Esophagus (tissue), 2 donors: ENCODE measurements around the gene SYAP1. TPM values are rescaled to one million over a fixed set of nuclear protein-coding genes. Genes with fewer than 3 reads are reported as not detected.

Experiments
- H3K27ac ChIP-seq, 2 donors: one replicate each; pipeline ENCODE4 v1.5.1; 2013; ENCODE audit warnings: low read depth in 2 of 2, mild to moderate bottlenecking in 2 of 2, inconsistent platforms in 1 of 2, low read length in 1 of 2, moderate library complexity in 1 of 2
- H3K27me3 ChIP-seq, 2 donors: one replicate each; pipeline ENCODE4 v1.6.1; 2013; ENCODE audit warnings: low read length in 2 of 2, control low read depth in 1 of 2, mild to moderate bottlenecking in 1 of 2; ENCODE audit not compliant: insufficient read depth in 2 of 2, control insufficient read depth in 1 of 2
- H3K36me3 ChIP-seq, 2 donors: one replicate each; pipeline ENCODE4 v1.6.1; 2013; ENCODE audit warnings: low read length in 1 of 2; ENCODE audit not compliant: control insufficient read depth in 2 of 2, insufficient read depth in 2 of 2
- H3K4me1 ChIP-seq, 2 donors: one replicate each; pipeline ENCODE4 v1.6.1; 2013; ENCODE audit warnings: low read length in 1 of 2; ENCODE audit not compliant: control insufficient read depth in 2 of 2, insufficient read depth in 2 of 2
- H3K4me3 ChIP-seq, 2 donors: one replicate each; pipeline ENCODE4 v1.5.1; 2013; ENCODE audit warnings: low read length in 2 of 2, mild to moderate bottlenecking in 2 of 2, low read depth in 1 of 2, moderate library complexity in 1 of 2
- H3K9me3 ChIP-seq, 2 donors: one replicate each; pipeline ENCODE4 v1.6.1; 2013; ENCODE audit warnings: mild to moderate bottlenecking in 2 of 2, low read depth in 1 of 2, low read length in 1 of 2, moderate library complexity in 1 of 2; ENCODE audit not compliant: control insufficient read depth in 2 of 2, insufficient read depth in 1 of 2
- WGBS, 2 donors: extraction: QIAGEN DNeasy Blood & Tissue Kit; methylation state at CpG; one replicate each; pipeline ENCODE4 v1.1.7; 2013; 5-methylcytosine and 5-hydroxymethylcytosine counted together
- polyA plus RNA-seq, 2 donors: library from polyadenylated mRNA; stranded (reverse); fragments of 200-250 nt; gene quantifications; one replicate each; pipeline ENCODE4 v1.2.3, GENCODE V29; 2013
- donor health status: healthy with polysubstance abuse.
- donor health status: Bipolar disorder and iron deficiency.

SYAP1 gene
- polyA plus RNA-seq, 2 donors, result 11.0 to 15.3 TPM

DNA sequence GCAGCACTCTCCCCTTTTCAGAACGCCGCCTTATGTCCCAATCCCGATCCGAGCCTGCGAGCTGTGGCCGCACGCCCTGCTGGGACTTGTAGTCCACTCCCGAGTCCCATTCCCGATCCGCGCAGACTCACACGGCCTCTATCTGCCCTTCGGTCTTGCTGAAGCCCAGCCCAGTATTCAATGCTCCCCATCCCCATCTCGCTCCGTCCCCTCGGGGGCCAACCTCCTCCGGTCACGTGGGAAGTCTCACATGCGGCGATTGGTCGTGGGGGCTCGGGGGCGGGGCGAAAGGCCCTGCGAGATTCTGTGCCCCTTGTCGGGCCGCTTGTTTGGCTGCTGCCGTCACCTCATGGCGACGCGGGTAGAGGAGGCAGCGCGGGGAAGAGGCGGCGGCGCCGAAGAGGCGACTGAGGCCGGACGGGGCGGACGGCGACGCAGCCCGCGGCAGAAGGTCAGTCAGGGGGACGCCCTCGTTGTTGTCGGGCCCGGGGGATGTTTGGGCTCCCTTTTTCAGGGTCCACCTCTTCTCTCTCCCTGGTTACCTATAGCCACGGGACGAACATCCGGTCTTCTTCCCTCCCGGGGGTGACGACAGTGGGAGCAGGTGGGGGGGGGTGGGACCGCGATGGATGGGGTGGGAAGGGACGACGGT lies 66.9 kb downstream of the SYAP1 start, which contains the start of gene TXLNG:
TXLNG (plus strand) TSS at position 328 of the 652 bp plus-strand sequence; CDS start at position 350, 22 bp downstream.
- Histone ChIP-seq H3K27ac (peak within 1 kb of the TSS; percentile 85 to 91), H3K27me3 (no peaks in the 10 kb centered on the region), H3K4me3 (peak within 1 kb of the TSS; percentile 78 to 85), H3K9me3 (no peaks in the 10 kb centered on the region), H3K4me1 (no peaks in the 10 kb centered on the region), H3K36me3 (peaks cover 0 to 2% of the 10 kb centered on the region in 2 donors)
- WGBS, 2 donors, result 1% methylated on average over 54 to 56 of the region's 59 CpGs

DNA sequence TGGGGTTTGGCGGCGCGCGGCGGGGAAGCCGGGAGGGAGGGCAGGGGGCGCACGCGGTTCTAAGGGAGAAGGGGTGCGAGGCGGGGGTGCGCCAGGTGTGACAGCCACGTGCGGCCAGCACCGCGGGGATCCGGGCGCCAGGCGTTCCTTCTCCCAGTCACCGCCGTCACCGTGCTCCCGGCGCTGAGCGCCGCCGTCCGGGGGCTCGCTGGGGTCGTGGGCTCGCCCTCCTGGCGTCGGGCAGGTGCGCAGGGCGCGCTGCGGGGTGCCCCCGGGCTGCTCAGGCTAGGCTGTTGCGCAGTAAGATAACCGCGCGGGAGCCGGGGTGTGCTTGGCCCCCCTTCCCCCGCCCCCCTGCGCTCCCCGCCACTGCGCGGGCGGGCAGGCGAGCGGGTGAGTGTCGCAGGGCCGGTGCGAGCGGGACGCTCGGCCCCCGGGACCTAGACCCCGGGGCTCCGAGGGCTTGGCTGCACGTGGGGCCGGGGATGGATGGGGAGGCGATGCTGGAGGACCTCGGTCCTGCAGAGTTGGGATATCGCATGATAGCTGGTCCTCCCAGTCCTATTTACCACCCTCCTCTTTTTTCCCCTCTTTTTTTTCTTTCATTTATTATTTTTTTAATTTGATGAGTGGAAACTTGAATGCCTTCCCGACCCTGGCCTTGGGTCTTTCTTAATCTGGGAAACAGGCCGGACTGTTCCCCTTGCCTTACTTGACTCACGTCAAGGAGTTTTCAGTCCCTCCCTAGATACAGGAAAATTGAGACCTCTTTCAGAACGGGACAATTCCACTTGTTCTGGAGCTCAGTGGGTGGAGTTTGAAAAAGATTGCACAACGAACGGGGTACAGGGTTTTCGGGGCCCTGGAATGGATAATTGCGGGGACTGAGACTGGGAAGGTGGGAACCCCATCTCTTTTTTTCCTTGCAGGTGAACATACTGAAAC lies 67.7 kb downstream of the SYAP1 start:
- Histone ChIP-seq H3K4me1 (no peaks in the 10 kb centered on the region), H3K27me3 (no peaks in the 10 kb centered on the region), H3K4me3 (peak overlapping the region; percentile 78 to 85), H3K36me3 (peaks cover 0 to 2% of the 10 kb centered on the region in 2 donors), H3K9me3 (no peaks in the 10 kb centered on the region), H3K27ac (peak overlapping the region; percentile 85 to 91)
- WGBS, 2 donors, result 1 to 6% methylated on average over 34 to 73 of the region's 73 CpGs

DNA sequence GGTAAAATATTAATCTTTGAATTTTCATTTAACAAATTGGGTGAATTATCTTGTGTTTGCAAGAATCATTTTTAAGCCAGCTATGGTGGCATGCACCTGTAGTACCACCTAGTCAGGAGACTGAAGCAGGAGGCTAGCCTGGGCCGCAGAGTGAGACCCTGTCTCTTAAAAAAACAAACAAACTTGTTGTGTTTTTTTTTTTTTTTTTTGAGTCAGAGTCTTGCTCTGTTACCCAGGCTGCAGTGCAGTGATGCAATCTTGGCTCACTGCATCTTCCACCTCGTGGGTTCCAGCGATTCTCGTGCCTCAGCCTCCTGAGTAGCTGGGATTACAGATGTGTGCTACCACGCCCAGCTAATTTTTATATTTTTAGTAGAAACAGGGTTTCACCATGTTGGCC lies 69.1 kb downstream of the SYAP1 start:
- Histone ChIP-seq H3K9me3 (no peaks in the 10 kb centered on the region), H3K27me3 (no peaks in the 10 kb centered on the region), H3K4me3 (no peak overlapping the region), H3K4me1 (no peaks in the 10 kb centered on the region), H3K27ac (no peak overlapping the region), H3K36me3 (peaks cover 0 to 2% of the 10 kb centered on the region in 2 donors)
- 49 to 71% methylated on average over 5 of the region's 5 CpGs for WGBS, 2 donors

DNA sequence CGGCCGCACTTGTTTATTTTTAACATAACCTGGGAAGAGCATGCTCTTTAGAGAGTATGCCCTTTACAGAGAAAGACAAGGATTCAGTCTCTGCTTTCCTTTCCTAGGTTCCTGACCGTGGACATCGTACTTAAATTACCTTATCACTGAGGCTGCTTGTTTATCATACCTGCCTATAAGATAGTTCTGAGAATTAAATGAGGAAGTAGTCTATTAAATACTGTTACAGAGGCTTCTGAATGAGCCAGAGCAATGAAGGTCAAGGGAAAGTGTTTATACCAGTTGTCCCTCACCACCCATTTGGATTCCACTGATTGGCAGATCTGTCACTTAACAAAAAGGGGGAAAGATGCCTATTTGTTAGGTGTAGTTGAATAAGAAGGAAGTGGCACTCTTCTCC lies 76.9 kb downstream of the SYAP1 start:
- Histone ChIP-seq H3K4me1 (no peaks in the 10 kb centered on the region), H3K36me3 (no peaks in the 10 kb centered on the region), H3K27ac (no peak overlapping the region), H3K9me3 (no peaks in the 10 kb centered on the region), H3K27me3 (no peaks in the 10 kb centered on the region), H3K4me3 (no peak overlapping the region)
- WGBS, 2 donors, result 92 to 94% methylated on average over 4 of the region's 4 CpGs

DNA sequence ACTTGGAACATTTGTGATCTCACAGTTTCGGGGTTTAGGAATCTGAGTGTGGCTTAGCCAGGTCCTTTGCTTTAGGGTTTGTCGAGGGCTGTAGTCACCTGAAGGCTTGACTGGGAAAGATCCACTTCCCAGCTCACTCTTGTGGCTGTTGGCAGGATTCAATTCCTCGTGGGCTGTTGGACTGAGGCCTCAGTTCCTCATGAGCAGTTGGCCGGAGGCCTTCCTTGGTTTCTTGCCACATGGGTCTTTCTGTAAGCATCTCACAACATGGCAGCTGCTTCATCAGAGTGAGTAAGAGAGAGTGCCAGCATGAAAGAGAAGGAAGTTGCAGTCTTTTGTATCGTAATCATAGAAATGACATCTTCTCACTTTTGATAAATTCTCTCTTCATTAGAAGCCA lies 77.9 kb downstream of the SYAP1 start:
- no peaks in the 10 kb centered on the region for H3K27me3 ChIP-seq
- no peak overlapping the region for H3K27ac ChIP-seq
- no peaks in the 10 kb centered on the region for H3K36me3 ChIP-seq
- H3K4me3 ChIP-seq, result no peak overlapping the region
- no peaks in the 10 kb centered on the region for H3K4me1 ChIP-seq
- WGBS, 2 donors, result 65 to 83% methylated on average over 5 of the region's 5 CpGs
- no peaks in the 10 kb centered on the region for H3K9me3 ChIP-seq

DNA sequence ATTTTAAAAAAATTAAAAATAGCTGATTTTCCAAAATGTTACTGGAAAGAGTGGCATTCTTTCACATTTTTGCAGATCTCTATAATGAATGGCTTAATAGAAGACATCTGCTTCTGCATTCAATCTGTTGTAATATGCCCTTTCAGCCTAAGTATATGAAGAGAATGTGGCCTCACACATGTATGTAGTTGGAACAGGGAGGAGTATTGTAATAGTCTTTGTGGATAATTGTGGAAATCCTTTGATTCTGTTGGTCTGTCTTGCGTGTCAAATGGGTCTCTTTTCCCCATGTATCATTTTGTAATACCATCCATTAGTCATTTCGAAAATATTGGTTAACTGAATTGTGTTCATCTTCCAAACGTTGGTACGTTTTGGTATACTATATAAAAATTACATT lies 78.4 kb downstream of the SYAP1 start:
- Histone ChIP-seq H3K4me1 (no peaks in the 10 kb centered on the region), H3K9me3 (no peaks in the 10 kb centered on the region), H3K27ac (no peak overlapping the region), H3K27me3 (no peaks in the 10 kb centered on the region), H3K36me3 (no peaks in the 10 kb centered on the region), H3K4me3 (no peak overlapping the region)
- whole genome bisulfite sequencing, 2 donors, result 75 to 76% methylated on average over 4 of the region's 4 CpGs

DNA sequence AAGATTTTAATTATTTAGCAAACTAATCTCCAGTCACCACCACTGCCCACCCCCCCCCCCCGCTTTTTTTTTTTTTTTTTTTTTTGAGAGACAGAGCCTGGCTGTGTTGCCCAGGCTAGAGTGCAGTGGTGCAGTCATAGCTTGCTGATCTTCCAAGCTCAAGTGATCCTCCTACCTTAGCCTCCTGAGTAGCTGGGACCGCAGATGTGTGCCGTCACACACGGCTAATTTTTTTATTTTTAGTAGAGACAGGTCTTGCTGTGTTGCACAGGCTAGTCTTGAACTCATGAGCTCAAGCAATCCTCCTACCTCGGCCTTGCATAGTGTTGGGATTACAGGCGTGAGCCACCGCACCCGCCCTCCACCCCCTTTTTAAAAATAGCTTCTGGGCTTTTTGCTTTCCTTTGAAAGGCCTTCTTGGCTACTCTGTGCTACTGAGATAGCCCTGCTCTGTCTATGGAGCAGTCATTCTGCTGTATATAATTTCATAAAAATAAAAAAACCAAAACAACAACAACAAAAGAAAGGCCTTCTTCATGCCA lies 85.6 kb downstream of the SYAP1 start:
- Histone ChIP-seq H3K4me3 (no peak overlapping the region), H3K9me3 (no peaks in the 10 kb centered on the region), H3K36me3 (no peaks in the 10 kb centered on the region), H3K27me3 (no peaks in the 10 kb centered on the region), H3K27ac (no peak overlapping the region), H3K4me1 (no peaks in the 10 kb centered on the region)
- WGBS, 2 donors, result 85 to 90% methylated on average over 7 to 8 of the region's 8 CpGs

DNA sequence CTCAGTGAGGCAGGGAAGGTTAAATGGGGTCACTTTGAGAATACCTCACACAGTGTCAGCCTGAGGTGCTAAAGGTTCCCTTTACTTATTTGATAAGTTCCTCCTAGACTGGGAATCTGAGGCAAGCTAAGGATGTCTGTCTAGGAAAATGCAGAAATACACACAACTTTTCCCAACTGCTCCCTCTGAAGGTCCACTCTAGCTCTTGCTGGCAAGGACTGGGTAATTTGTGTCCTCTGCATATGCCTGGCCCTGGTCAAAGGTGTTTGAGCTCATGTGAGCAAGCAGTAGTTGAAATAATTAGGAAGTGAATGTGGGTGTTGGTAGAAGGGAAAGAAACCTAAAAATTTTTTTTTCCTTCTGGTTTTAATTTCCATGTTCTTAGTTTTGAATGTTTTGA lies 88.1 kb downstream of the SYAP1 start:
- H3K36me3 ChIP-seq, result no peaks in the 10 kb centered on the region
- H3K27ac ChIP-seq, result peak overlapping the region; percentile 31 to 52
- no peaks in the 10 kb centered on the region for H3K4me1 ChIP-seq
- H3K9me3 ChIP-seq, result no peaks in the 10 kb centered on the region
- no peak overlapping the region for H3K4me3 ChIP-seq
- no peaks in the 10 kb centered on the region for H3K27me3 ChIP-seq

DNA sequence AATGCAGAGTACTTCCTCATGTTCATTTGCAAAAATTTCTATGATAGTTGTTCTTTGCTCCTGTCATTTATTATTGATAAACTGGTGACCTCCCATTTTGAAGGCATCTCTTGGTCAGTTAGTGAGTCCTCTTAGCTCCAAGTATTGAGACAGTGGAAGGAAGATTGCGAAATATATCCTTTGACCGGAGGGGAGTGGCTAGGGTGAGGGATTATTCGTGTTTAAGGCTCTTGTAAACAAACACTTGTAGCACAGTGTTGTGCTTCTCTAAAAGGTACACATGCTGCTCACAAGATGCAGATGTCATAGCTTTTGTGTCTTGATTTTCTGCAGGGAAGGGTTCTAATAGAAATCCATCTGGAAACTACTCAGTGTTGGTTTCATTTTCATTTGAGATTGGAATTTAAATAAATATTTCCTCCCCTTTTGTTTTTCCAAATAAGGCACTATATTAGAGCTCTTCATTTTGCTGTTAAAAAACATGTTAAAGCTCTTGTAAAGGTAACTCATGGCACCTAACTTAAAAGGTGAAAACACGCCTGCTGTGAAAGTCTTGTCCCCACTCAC lies 88.6 kb downstream of the SYAP1 start:
- Histone ChIP-seq H3K4me1 (no peaks in the 10 kb centered on the region), H3K36me3 (no peaks in the 10 kb centered on the region), H3K27me3 (no peaks in the 10 kb centered on the region), H3K4me3 (peak overlapping the region in 1 of 2 donors; percentile 5), H3K27ac (no peak overlapping the region), H3K9me3 (no peaks in the 10 kb centered on the region)
- 33 to 39% methylated on average over 4 of the region's 4 CpGs for WGBS, 2 donors
